Measurements from ENCODE around the gene RASIP1.

RASIP1 gene

GRCh38 chr19:48755787-48756186 is 15.4 kb upstream of the RASIP1 start:
- no peak for DNase-seq

GRCh38 chr19:48755084-48755641 is 14.8 kb upstream of the RASIP1 start, which contains the start of gene FGF21:
Gene FGF21, plus strand, starts transcription at chr19:48755524. Its CDS starts 713 bp downstream, at chr19:48756237.
- DNase-seq = no peak

GRCh38 chr19:48752496-48753365 is 12.3 kb upstream of the RASIP1 start, which contains the start of gene FUT1:
Gene FUT1, minus strand, starts transcription at chr19:48752641. Its CDS starts 1,360 bp downstream, at chr19:48751281.
- DNase-seq = peak; percentile 12

GRCh38 chr19:48751845-48752495 is 11.6 kb upstream of the RASIP1 start:
- no peak for DNase-seq

GRCh38 chr19:48750771-48751504 is 10.5 kb upstream of the RASIP1 start:
- no peak for DNase-seq

GRCh38 chr19:48750351-48750750 is 9.9 kb upstream of the RASIP1 start:
- no peak for DNase-seq

- DNase-seq = no peak
Measured at GRCh38 chr19:48749571-48750198, 9.3 kb upstream of the RASIP1 start.

GRCh38 chr19:48746738-48747575 is 6.5 kb upstream of the RASIP1 start, which contains the start of gene IZUMO1:
Gene IZUMO1, minus strand, starts transcription at chr19:48746909. Its CDS starts 1,050 bp downstream, at chr19:48745859.
- peak; percentile 89 for DNase-seq

GRCh38 chr19:48746110-48746509 is 5.7 kb upstream of the RASIP1 start:
- DNase-seq = no peak

GRCh38 chr19:48745208-48745995 is 5.0 kb upstream of the RASIP1 start:
- peak; percentile 82 for DNase-seq

- DNase-seq = peak; percentile 57
Measured at GRCh38 chr19:48742096-48742495, 1.7 kb upstream of the RASIP1 start.

GRCh38 chr19:48741129-48741999 is 954 bp upstream of the RASIP1 start:
- DNase-seq = peak; percentile 19

GRCh38 chr19:48739404-48740163 is 826 bp downstream of the RASIP1 start:
- DNase-seq = no peak

- DNase-seq = peak; percentile 82
Measured at GRCh38 chr19:48738557-48739403, 1.6 kb downstream of the RASIP1 start.

- DNase-seq = no peak
Measured at GRCh38 chr19:48737360-48737998, 2.9 kb downstream of the RASIP1 start.

- no peak for DNase-seq
Measured at GRCh38 chr19:48735031-48735615, 5.3 kb downstream of the RASIP1 start.

- DNase-seq = no peak
Measured at GRCh38 chr19:48734625-48735024, 5.8 kb downstream of the RASIP1 start.

Data from inflammatory macrophage treated with lipopolysaccharide for 4 hours (primary cell).